Naive thymus-derived CD8-positive, alpha-beta T cell (primary cell): ENCODE measurements around the gene THSD4. TPM values are rescaled to one million over a fixed set of nuclear protein-coding genes. Genes with fewer than 3 reads are reported as not detected.
"Not testable (repeated sequence)": the region's sequence is repeated elsewhere in the genome, so short reads cannot be mapped to it uniquely, and the experiment has no call there.

Source experiments
- ATAC-seq, 2 donors: fragments of 150-1000 bp; cut with Tn5 transposase in 1 of 2; sonication (Bioruptor Pico), chemical (Tn5 transposase) in 1 of 2; 1 replicate in 1 of 2; 2 replicates in 1 of 2; pipeline ENCODE4 v1.10.0; 2021; ENCODE audit warnings: mild to moderate bottlenecking in 2 of 2, moderate library complexity in 2 of 2
- POLR2A ChIA-PET: fragments of 350-600 bp; sonication (Branson Sonifier 250); formaldehyde crosslinking; loops from one replicate; lab custom pipeline; 2021; ENCODE audit warnings: antibody characterized with exemption; lab: Charles Lee
- DNase-seq, 10 donors: peaks; one replicate each; pipeline versions ENCODE4 v3.0.0 to v3.0.0-alpha.2; 2020 to 2022
- H3K27ac Mint-ChIP-seq, 10 donors: one replicate each; pipeline ENCODE4 v1.8.0; 2020 to 2022; ENCODE audit warnings: mild to moderate bottlenecking in 10 of 10, mixed read lengths in 10 of 10, moderate library complexity in 4 of 10, inconsistent platforms in 1 of 10
- H3K27me3 Mint-ChIP-seq, 5 donors: one replicate each; pipeline ENCODE4 v1.8.0; 2021 to 2022; ENCODE audit warnings: mixed read lengths in 5 of 5
- H3K36me3 Mint-ChIP-seq, 3 donors: one replicate each; pipeline ENCODE4 v1.8.0; 2020 to 2022; ENCODE audit warnings: mixed read lengths in 3 of 3, mild to moderate bottlenecking in 2 of 3, inconsistent platforms in 1 of 3
- H3K4me1 Mint-ChIP-seq, 4 donors: one replicate each; pipeline ENCODE4 v1.8.0; 2021 to 2022; ENCODE audit warnings: mixed read lengths in 4 of 4
- H3K4me3 Mint-ChIP-seq, 10 donors: one replicate each; pipeline ENCODE4 v1.8.0; 2020 to 2022; ENCODE audit warnings: mild to moderate bottlenecking in 10 of 10, mixed read lengths in 10 of 10, moderate library complexity in 6 of 10, inconsistent platforms in 1 of 10
- H3K9me3 Mint-ChIP-seq, 9 donors: one replicate each; pipeline ENCODE4 v1.8.0; 2020 to 2022; ENCODE audit warnings: mixed read lengths in 9 of 9, mild to moderate bottlenecking in 3 of 9, inconsistent platforms in 1 of 9, moderate library complexity in 1 of 9
- polyA plus RNA-seq, 3 donors: library from polyadenylated mRNA; unstranded; fragments of 300-500 nt; fragmentation: Illumina TruSeq; gene quantifications; one replicate each; pipeline ENCODE4 v1.2.3, GENCODE V29; 2021
- total RNA-seq, 8 experiments: library from RNA in 2 of 8; stranded (reverse) in 2 of 8; gene quantifications; one replicate each; pipeline ENCODE4 v1.2.3 and lab custom pipeline; 2021 to 2026

The THSD4 gene
- total and polyA plus RNA-seq, 5 experiments from 2014 or later, result not detected

- ATAC-seq (no peak), DNase-seq (no peak)
- Mint-ChIP-seq H3K27ac (no peak overlapping the region), H3K27me3 (peaks cover 6 to 16% (median 10%) of the 10 kb centered on the region in 5 donors), H3K4me3 (no peak overlapping the region), H3K4me1 (no peaks in the 10 kb centered on the region), H3K36me3 (no peaks in the 10 kb centered on the region), H3K9me3 (peaks cover 0 to 3% (median 0%) of the 10 kb centered on the region in 9 donors)
- POLR2A ChIA-PET, result no interaction called here
Measured at GRCh38 chr15:71145648-71146047, 30.4 kb downstream of the THSD4 start.

- POLR2A ChIA-PET, result no interaction called here
- Mint-ChIP-seq H3K9me3 (peaks cover 0 to 3% (median 0%) of the 10 kb centered on the region in 9 donors), H3K27me3 (peaks cover 6 to 12% (median 10%) of the 10 kb centered on the region in 5 donors), H3K4me1 (no peaks in the 10 kb centered on the region), H3K36me3 (no peaks in the 10 kb centered on the region), H3K4me3 (no peak overlapping the region), H3K27ac (no peak overlapping the region)
- no peak for DNase-seq
- ATAC-seq, result no peak
Measured at GRCh38 chr15:71146580-71146982, 31.3 kb downstream of the THSD4 start.

GRCh38 chr15:71148048-71148447, 32.8 kb downstream of the THSD4 start:
- DNase-seq, result no peak
- Mint-ChIP-seq H3K4me3 (no peak overlapping the region), H3K4me1 (no peaks in the 10 kb centered on the region), H3K36me3 (no peaks in the 10 kb centered on the region), H3K27me3 (peaks cover 6 to 12% (median 7%) of the 10 kb centered on the region in 5 donors), H3K9me3 (peaks cover 0 to 3% (median 0%) of the 10 kb centered on the region in 9 donors), H3K27ac (no peak overlapping the region)
- POLR2A ChIA-PET, result no interaction called here
- no peak for ATAC-seq

GRCh38 chr15:71149646-71150557, 34.6 kb downstream of the THSD4 start:
- H3K27me3 Mint-ChIP-seq, result peaks cover 2 to 17% (median 8%) of the 10 kb centered on the region in 5 donors
- no peaks in the 10 kb centered on the region for H3K36me3 Mint-ChIP-seq
- DNase-seq, result no peak
- no peak overlapping the region for H3K4me3 Mint-ChIP-seq
- no peak overlapping the region for H3K27ac Mint-ChIP-seq
- POLR2A ChIA-PET, result no interaction called here
- H3K4me1 Mint-ChIP-seq, result no peaks in the 10 kb centered on the region
- ATAC-seq, result no peak
- peaks cover 0 to 3% (median 0%) of the 10 kb centered on the region in 9 donors for H3K9me3 Mint-ChIP-seq

- H3K36me3 Mint-ChIP-seq, result no peaks in the 10 kb centered on the region
- no peaks in the 10 kb centered on the region for H3K4me1 Mint-ChIP-seq
- DNase-seq (no peak), ATAC-seq (no peak)
- no peak overlapping the region for H3K4me3 Mint-ChIP-seq
- POLR2A ChIA-PET, result no interaction called here
- peaks cover 4 to 15% (median 8%) of the 10 kb centered on the region in 5 donors for H3K27me3 Mint-ChIP-seq
- peaks cover 0 to 3% (median 0%) of the 10 kb centered on the region in 9 donors for H3K9me3 Mint-ChIP-seq
- no peak overlapping the region for H3K27ac Mint-ChIP-seq
Measured at GRCh38 chr15:71151081-71151480, 35.8 kb downstream of the THSD4 start.

GRCh38 chr15:71152542-71152941, 37.3 kb downstream of the THSD4 start:
- DNase-seq (no peak), ATAC-seq (no peak)
- peaks cover 0 to 3% (median 0%) of the 10 kb centered on the region in 9 donors for H3K9me3 Mint-ChIP-seq
- no peaks in the 10 kb centered on the region for H3K4me1 Mint-ChIP-seq
- H3K36me3 Mint-ChIP-seq, result no peaks in the 10 kb centered on the region
- POLR2A ChIA-PET, result no interaction called here
- no peak overlapping the region for H3K4me3 Mint-ChIP-seq
- no peak overlapping the region for H3K27ac Mint-ChIP-seq
- peaks cover 2 to 15% (median 13%) of the 10 kb centered on the region in 5 donors for H3K27me3 Mint-ChIP-seq

- Mint-ChIP-seq H3K36me3 (no peaks in the 10 kb centered on the region), H3K27me3 (peaks cover 2 to 19% (median 17%) of the 10 kb centered on the region in 5 donors), H3K9me3 (peaks cover 0 to 3% (median 0%) of the 10 kb centered on the region in 9 donors), H3K4me3 (no peak overlapping the region), H3K4me1 (no peaks in the 10 kb centered on the region), H3K27ac (no peak overlapping the region)
- DNase-seq (no peak), ATAC-seq (no peak)
- POLR2A ChIA-PET, result no interaction called here
Measured at GRCh38 chr15:71153823-71154524, 38.7 kb downstream of the THSD4 start.

GRCh38 chr15:71154607-71155200, 39.4 kb downstream of the THSD4 start:
- POLR2A ChIA-PET, result no interaction called here
- Mint-ChIP-seq H3K27me3 (peaks cover 2 to 18% (median 17%) of the 10 kb centered on the region in 5 donors), H3K36me3 (no peaks in the 10 kb centered on the region), H3K4me3 (no peak overlapping the region), H3K9me3 (peaks cover 0 to 3% (median 0%) of the 10 kb centered on the region in 9 donors), H3K4me1 (no peaks in the 10 kb centered on the region), H3K27ac (no peak overlapping the region)
- no peak for ATAC-seq
- no peak for DNase-seq

GRCh38 chr15:71155534-71155933, 40.3 kb downstream of the THSD4 start:
- ATAC-seq, result no peak
- POLR2A ChIA-PET, result no interaction called here
- Mint-ChIP-seq H3K27ac (peak overlapping the region in 1 of 10 donors; percentile 60), H3K36me3 (no peaks in the 10 kb centered on the region), H3K4me3 (no peak overlapping the region), H3K9me3 (peaks cover 0 to 3% (median 0%) of the 10 kb centered on the region in 9 donors), H3K27me3 (peaks cover 2 to 18% (median 15%) of the 10 kb centered on the region in 5 donors), H3K4me1 (no peaks in the 10 kb centered on the region)
- DNase-seq, result no peak

- H3K9me3 Mint-ChIP-seq, result peaks cover 3 to 26% (median 16%) of the 10 kb centered on the region in 9 donors
- no peak overlapping the region for H3K27ac Mint-ChIP-seq
- no peak overlapping the region for H3K4me3 Mint-ChIP-seq
- H3K27me3 Mint-ChIP-seq, result peaks cover 8 to 48% (median 24%) of the 10 kb centered on the region in 5 donors
- ATAC-seq (no peak), DNase-seq (no peak)
- no peaks in the 10 kb centered on the region for H3K4me1 Mint-ChIP-seq
- H3K36me3 Mint-ChIP-seq, result peaks cover 0 to 22% (median 6%) of the 10 kb centered on the region in 3 donors
- POLR2A ChIA-PET, result no interaction called here
Measured at GRCh38 chr15:71160976-71161375, 45.7 kb downstream of the THSD4 start.

- peaks cover 15 to 58% (median 28%) of the 10 kb centered on the region in 5 donors for H3K27me3 Mint-ChIP-seq
Measured at GRCh38 chr15:71162309-71162708, 47.0 kb downstream of the THSD4 start.

GRCh38 chr15:71164606-71165005, 49.3 kb downstream of the THSD4 start:
- H3K4me3 Mint-ChIP-seq, DNase-seq, H3K4me1 Mint-ChIP-seq, ATAC-seq, H3K27ac Mint-ChIP-seq, POLR2A ChIA-PET: not testable (repeated sequence)
- H3K36me3 Mint-ChIP-seq, result peaks cover 0 to 38% (median 6%) of the 10 kb centered on the region in 3 donors
- peaks cover 21 to 73% (median 33%) of the 10 kb centered on the region in 5 donors for H3K27me3 Mint-ChIP-seq
- H3K9me3 Mint-ChIP-seq, result peaks cover 1 to 27% (median 18%) of the 10 kb centered on the region in 9 donors

More at GRCh38 chr15:71162309-71162708, 47.0 kb downstream of the THSD4 start:
- POLR2A ChIA-PET, result no interaction called here
- H3K4me1 Mint-ChIP-seq, result no peaks in the 10 kb centered on the region
- peaks cover 0 to 26% (median 6%) of the 10 kb centered on the region in 3 donors for H3K36me3 Mint-ChIP-seq
- peaks cover 3 to 26% (median 18%) of the 10 kb centered on the region in 9 donors for H3K9me3 Mint-ChIP-seq
- DNase-seq (no peak), ATAC-seq (no peak)
- H3K27ac Mint-ChIP-seq, result no peak overlapping the region
- no peak overlapping the region for H3K4me3 Mint-ChIP-seq
